Measurements from ENCODE around the gene NR5A2.

- TF ChIP-seq POLR2A (IDR thresholded peaks at IDR 0.05), result no peak
- TF ChIP-seq CTCF (IDR thresholded peaks at IDR 0.05), result no peak
Observed at GRCh38 chr1:200082329-200082728, 54.8 kb downstream of the NR5A2 start.

All from body of pancreas (tissue), 4 donors.